GM12878 (cell line): ENCODE measurements around the gene NLN. TPM values are rescaled to one million over a fixed set of nuclear protein-coding genes. Genes with fewer than 3 reads are reported as not detected.

Experiments
- ATAC-seq: fragments of 200-7000 bp; cut with Tn5 transposase; 3 replicates; pipeline ENCODE4 v1.9.1; 2020; ENCODE audit warnings: mild to moderate bottlenecking, moderate library complexity
- BruUV-seq: library from RNA; stranded (reverse); fragments of 400-500 nt; replicated peaks from 2 replicates; lab custom pipeline; 2021; lab: Mats Ljungman, UMichigan
- CTCF ChIA-PET: fragments of 300-600 bp; sonication (Branson Sonifier 250); formaldehyde crosslinking; extraction: SDS; loops from one replicate; lab custom pipeline; 2021; ENCODE audit warnings: inconsistent platforms; lab: Yijun Ruan, JAX
- POLR2A ChIA-PET: fragments of 350-600 bp; formaldehyde crosslinking; extraction: SDS; loops from one replicate; lab custom pipeline; 2021; ENCODE audit warnings: inconsistent platforms; lab: Charles Lee
- RAD21 ChIA-PET: fragments of 300-600 bp; sonication (Branson Sonifier 250); formaldehyde crosslinking; loops from one replicate; lab custom pipeline; 2023; ENCODE audit warnings: antibody characterized with exemption; ENCODE audit not compliant: unreplicated experiment; lab: Charles Lee
- SMC1A ChIA-PET: fragments of 300-600 bp; sonication (Branson Sonifier 250); formaldehyde crosslinking; loops from one replicate; lab custom pipeline; 2023; ENCODE audit not compliant: unreplicated experiment, uncharacterized antibody; lab: Charles Lee
- DNase-seq: peaks from one replicate; pipeline ENCODE4 v3.0.0-alpha.2; 2011; ENCODE audit warnings: low read depth, low spot score
- FAIRE-seq: peaks from 3 replicates; lab custom pipeline; 2011; peaks lifted over from hg19 to GRCh38; lab: Jason Lieb, UNC
- H2AFZ ChIP-seq: 2 replicates; pipeline ENCODE4 v1.6.0; 2011; ENCODE audit warnings: low read depth, low read length, control low read depth; ENCODE audit not compliant: control insufficient read depth
- H3K27ac ChIP-seq: 2 replicates; pipeline ENCODE4 v1.5.1; 2011; ENCODE audit warnings: control low read depth; ENCODE audit not compliant: control insufficient read depth, insufficient read depth
- H3K27me3 ChIP-seq, 2 experiments: replicated peaks in 1 of 2; 2 replicates each; pipeline versions ENCODE4 v1.6.0 to v1.6.1; 2011; ENCODE audit warnings: low read length in 1 of 2; ENCODE audit not compliant: control insufficient read depth in 2 of 2, insufficient read depth in 2 of 2
- H3K36me3 ChIP-seq, 2 experiments: 2 replicates each; pipeline ENCODE4 v1.5.1; 2011; ENCODE audit warnings: low read length in 1 of 2; ENCODE audit not compliant: control insufficient read depth in 2 of 2, insufficient read depth in 2 of 2
- H3K4me1 ChIP-seq: 2 replicates; pipeline ENCODE4 v1.6.1; 2011; ENCODE audit warnings: mild to moderate bottlenecking, low read length, moderate library complexity, mixed read lengths; ENCODE audit not compliant: control insufficient read depth, insufficient read depth
- H3K4me2 ChIP-seq: 2 replicates; pipeline ENCODE4 v1.6.0; 2011; ENCODE audit warnings: control low read depth; ENCODE audit not compliant: control insufficient read depth, insufficient read depth
- H3K4me3 ChIP-seq: fragments of 200-600 bp; sonication (generic); 2 replicates; pipeline ENCODE4 v1.5.1; 2016
- H3K79me2 ChIP-seq: 2 replicates; pipeline ENCODE4 v1.6.0; 2011; ENCODE audit warnings: low read length; ENCODE audit not compliant: control insufficient read depth, insufficient read depth
- H3K9ac ChIP-seq: 2 replicates; pipeline ENCODE4 v1.8.0; 2011; ENCODE audit warnings: low read length, control low read depth, mixed read lengths; ENCODE audit not compliant: control insufficient read depth, insufficient read depth
- H3K9me3 ChIP-seq: replicated peaks from 3 replicates; pipeline ENCODE4 v1.5.1; 2011; ENCODE audit warnings: mild to moderate bottlenecking, low read length; ENCODE audit not compliant: control insufficient read depth, insufficient read depth
- H4K20me1 ChIP-seq: 2 replicates; pipeline ENCODE4 v1.6.0; 2011; ENCODE audit not compliant: control insufficient read depth, insufficient read depth
- ATF7 ChIP-seq: fragments of 450-650 bp; IDR thresholded peaks from 2 replicates; pipeline ENCODE4 v1.6.1; 2016; ENCODE audit warnings: low read depth, mild to moderate bottlenecking
- BHLHE40 ChIP-seq, 2 experiments: fragments of 450-650 bp in 1 of 2; IDR thresholded peaks; 2 replicates each; pipeline ENCODE4 v1.6.1; 2011 to 2017; ENCODE audit warnings: low read depth in 2 of 2, borderline replicate concordance in 1 of 2, improper control_type of control experiment in 1 of 2, low read length in 1 of 2, mild to moderate bottlenecking in 1 of 2
- CEBPB ChIP-seq, 2 experiments: fragments of 150-350 bp in 1 of 2; IDR thresholded peaks; 2 replicates each; pipeline ENCODE4 v1.6.1; 2012 to 2014; ENCODE audit warnings: low read depth in 2 of 2, low read length in 2 of 2, borderline replicate concordance in 1 of 2, inconsistent platforms in 1 of 2
- CHD4 ChIP-seq: fragments of 200-600 bp; sonication (generic); IDR thresholded peaks from 2 replicates; pipeline ENCODE4 v1.6.1; 2016; ENCODE audit warnings: mild to moderate bottlenecking
- EP300 ChIP-seq, 2 experiments: fragments of 150-350 bp in 1 of 2; IDR thresholded peaks; 2 replicates each; pipeline ENCODE4 v1.6.1; 2011 to 2012; ENCODE audit warnings: low read depth in 2 of 2, low read length in 2 of 2, borderline replicate concordance in 1 of 2, improper control_type of control experiment in 1 of 2, inconsistent platforms in 1 of 2; ENCODE audit not compliant: control insufficient read depth in 1 of 2
- EZH2 ChIP-seq: IDR thresholded peaks from 2 replicates; pipeline ENCODE4 v1.6.1; 2012; ENCODE audit warnings: low read depth, mild to moderate bottlenecking, control low read depth, inconsistent platforms, low read length, borderline replicate concordance; ENCODE audit not compliant: control insufficient read depth
- HDGF ChIP-seq: fragments of 450-650 bp; IDR thresholded peaks from 2 replicates; pipeline ENCODE4 v1.6.1; 2016; ENCODE audit warnings: antibody characterized with exemption
- MTA2 ChIP-seq: fragments of 450-650 bp; IDR thresholded peaks from 2 replicates; pipeline ENCODE4 v1.6.1; 2016; ENCODE audit warnings: low read depth, mild to moderate bottlenecking, moderate library complexity
- NR2F1 ChIP-seq: fragments of 450-650 bp; conservative IDR thresholded peaks from 2 replicates; pipeline ENCODE4 v1.6.1; 2017; ENCODE audit warnings: mild to moderate bottlenecking
- RB1 ChIP-seq: fragments of 450-650 bp; formaldehyde crosslinking; IDR thresholded peaks from 2 replicates; pipeline ENCODE4 v1.6.1; 2017; ENCODE audit warnings: mild to moderate bottlenecking, borderline replicate concordance
- RBBP5 ChIP-seq: fragments of 200-600 bp; sonication (generic); conservative IDR thresholded peaks from 2 replicates; pipeline ENCODE4 v1.6.1; 2016
- SPI1 ChIP-seq: IDR thresholded peaks from 2 replicates; pipeline ENCODE4 v1.6.1; 2011; ENCODE audit warnings: low read depth, mild to moderate bottlenecking, low read length, moderate library complexity, borderline replicate concordance; ENCODE audit not compliant: insufficient read depth
- ZNF24 ChIP-seq: fragments of 450-650 bp; IDR thresholded peaks from 2 replicates; pipeline ENCODE4 v1.6.1; 2017; ENCODE audit warnings: antibody characterized with exemption, mild to moderate bottlenecking
- WGBS: methylation state at CpG from one replicate; pipeline ENCODE4 v1.1.6; 2016; ENCODE audit warnings: low lambda C conversion rate; ENCODE audit not compliant: insufficient replicate concordance, insufficient coverage; ENCODE audit errors: missing lambda C conversion rate; 5-methylcytosine and 5-hydroxymethylcytosine counted together
- in situ Hi-C: fragments of 300-500 bp; cut with MboI; formaldehyde crosslinking; loops from 9 replicates; pipeline ENCODE4 v1.14.3; 2018; ENCODE audit warnings: mixed read lengths
- intact Hi-C: fragments of 100-400 bp; cut with micrococcal nuclease; formaldehyde crosslinking; loops from one replicate; pipeline ENCODE4 v1.14.2; 2022; ENCODE audit not compliant: unreplicated experiment
- polyA plus RNA-seq, 11 experiments: library from polyadenylated mRNA; depleted of rRNA in 4 of 11; unstranded in 6 of 11; stranded (reverse) in 5 of 11; fragments of >200 nt; fragmentation: Nextera tagmentation in 4 of 11; fragmentation: Illumina TruSeq in 1 of 11; extraction: Ambion mirVana in 4 of 11; extraction: Trizol in 1 of 11; gene quantifications; 1 replicate in 1 of 11; 2 replicates in 10 of 11; pipeline versions ENCODE4 v1.2.1 to v1.2.3, GENCODE V29; 2011 to 2016; ENCODE audit warnings: inconsistent platforms in 2 of 11, missing spikeins in 2 of 11, low read depth in 1 of 11
- total RNA-seq, 4 experiments: library from RNA; depleted of rRNA in 3 of 4; stranded (reverse); fragments of >200 nt in 3 of 4; fragmentation: Illumina TruSeq in 1 of 4; extraction: Trizol in 1 of 4; gene quantifications; 2 replicates each; pipeline versions ENCODE4 v1.2.1 to v1.2.3, GENCODE V29; 2013 to 2021
- TF ChIP-seq, protein P1 (sequence below): fragments of 450-650 bp; formaldehyde crosslinking; IDR thresholded peaks from 2 replicates; pipeline ENCODE4 v1.5.0; 2022; ENCODE audit warnings: mild to moderate bottlenecking, missing genetic modification characterization
- TF ChIP-seq, protein P2 (sequence below): fragments of 450-650 bp; IDR thresholded peaks from 2 replicates; pipeline ENCODE4 v1.6.1; 2016; ENCODE audit warnings: mild to moderate bottlenecking

NLN gene
- total and polyA plus RNA-seq, 10 of the 15 experiments (the other 5 are each of a cell fraction or from before 2014, with no cell fraction given), result 6.8 to 56.9 (median 33.3) TPM

DNA sequence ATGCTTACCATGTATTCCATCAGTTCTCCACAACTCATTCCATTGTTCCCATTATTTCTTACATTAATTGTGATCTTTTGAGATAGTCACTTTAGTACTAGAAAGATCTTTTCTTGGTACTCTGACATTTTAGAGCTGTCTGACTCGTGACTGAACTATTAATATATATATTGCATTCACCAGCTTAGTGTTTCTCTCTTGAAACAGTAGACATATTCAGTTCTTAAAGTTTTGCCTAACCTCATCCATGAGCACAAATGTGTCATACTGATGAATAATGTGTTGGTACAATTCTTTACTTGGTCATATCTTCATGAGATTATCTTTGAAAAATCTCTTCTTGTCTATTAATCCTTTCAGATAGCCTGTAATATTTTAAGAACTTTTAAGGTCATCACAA lies 74.3 kb downstream of the NLN start (continued):
- TF ChIP-seq, protein P1, sequence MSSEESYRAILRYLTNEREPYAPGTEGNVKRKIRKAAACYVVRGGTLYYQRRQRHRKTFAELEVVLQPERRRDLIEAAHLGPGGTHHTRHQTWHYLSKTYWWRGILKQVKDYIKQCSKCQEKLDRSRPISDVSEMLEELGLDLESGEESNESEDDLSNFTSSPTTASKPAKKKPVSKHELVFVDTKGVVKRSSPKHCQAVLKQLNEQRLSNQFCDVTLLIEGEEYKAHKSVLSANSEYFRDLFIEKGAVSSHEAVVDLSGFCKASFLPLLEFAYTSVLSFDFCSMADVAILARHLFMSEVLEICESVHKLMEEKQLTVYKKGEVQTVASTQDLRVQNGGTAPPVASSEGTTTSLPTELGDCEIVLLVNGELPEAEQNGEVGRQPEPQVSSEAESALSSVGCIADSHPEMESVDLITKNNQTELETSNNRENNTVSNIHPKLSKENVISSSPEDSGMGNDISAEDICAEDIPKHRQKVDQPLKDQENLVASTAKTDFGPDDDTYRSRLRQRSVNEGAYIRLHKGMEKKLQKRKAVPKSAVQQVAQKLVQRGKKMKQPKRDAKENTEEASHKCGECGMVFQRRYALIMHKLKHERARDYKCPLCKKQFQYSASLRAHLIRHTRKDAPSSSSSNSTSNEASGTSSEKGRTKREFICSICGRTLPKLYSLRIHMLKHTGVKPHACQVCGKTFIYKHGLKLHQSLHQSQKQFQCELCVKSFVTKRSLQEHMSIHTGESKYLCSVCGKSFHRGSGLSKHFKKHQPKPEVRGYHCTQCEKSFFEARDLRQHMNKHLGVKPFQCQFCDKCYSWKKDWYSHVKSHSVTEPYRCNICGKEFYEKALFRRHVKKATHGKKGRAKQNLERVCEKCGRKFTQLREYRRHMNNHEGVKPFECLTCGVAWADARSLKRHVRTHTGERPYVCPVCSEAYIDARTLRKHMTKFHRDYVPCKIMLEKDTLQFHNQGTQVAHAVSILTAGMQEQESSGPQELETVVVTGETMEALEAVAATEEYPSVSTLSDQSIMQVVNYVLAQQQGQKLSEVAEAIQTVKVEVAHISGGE (CRISPR knock-in tag), result no peak
- TF ChIP-seq RB1, result no peak
- no peak for TF ChIP-seq RBBP5
- no peak for TF ChIP-seq CHD4
- no peak for TF ChIP-seq EZH2
- TF ChIP-seq, all 136 proteins: peak for 0

DNA sequence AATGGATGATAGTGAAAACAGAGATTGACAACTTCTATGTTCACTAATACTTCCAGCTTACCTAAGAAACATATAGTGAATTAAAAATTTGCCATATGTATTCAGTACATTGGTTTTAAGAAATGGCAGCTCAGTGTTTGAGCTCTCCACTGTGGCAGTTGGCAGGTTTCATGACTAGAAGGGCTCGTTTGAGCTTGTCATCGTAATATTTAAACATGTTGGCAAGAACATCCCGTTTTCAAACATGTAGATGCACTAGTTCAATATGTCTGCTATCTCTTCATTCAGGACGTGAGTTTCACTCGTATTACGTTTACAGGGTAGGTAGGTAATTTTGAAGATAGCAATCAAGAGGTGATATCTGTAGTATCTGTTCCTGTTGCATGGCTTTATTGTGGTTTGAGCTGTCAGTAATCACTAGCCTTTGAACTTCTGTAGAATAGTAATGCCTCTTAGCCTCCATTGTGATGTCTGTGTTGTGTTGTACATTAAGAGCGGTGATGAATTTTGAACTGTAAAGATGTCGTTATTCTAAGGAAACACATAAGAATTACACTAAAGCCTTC lies 74.8 kb downstream of the NLN start:
- Histone ChIP-seq H3K9ac (no peak overlapping the region), H3K9me3 (no peaks in the 10 kb centered on the region; the same call in 2 of the 3 replicates), H3K36me3 (no peaks in the 10 kb centered on the region), H3K4me1 (no peaks in the 10 kb centered on the region), H3K27ac (no peak overlapping the region), H2AFZ (no peak overlapping the region), H3K4me3 (no peak overlapping the region), H4K20me1 (no peaks in the 10 kb centered on the region), H3K4me2 (no peak overlapping the region), H3K27me3 (no peaks in the 10 kb centered on the region), H3K79me2 (no peaks in the 10 kb centered on the region)
- WGBS, result 91% methylated on average over 8 of the region's 8 CpGs
- ChIA-PET POLR2A (interaction anchor here (0.6 kb wide), 1 partner anchor 946 kb away, joined by 3 read pairs; no protein-coding TSS in a partner anchor), RAD21 (interaction anchor here (1.1 kb wide), 1 partner anchor 29 kb away, joined by 4 read pairs; no protein-coding TSS in a partner anchor), CTCF (interaction anchor here (0.7 kb wide), 2 partner anchors 16 to 26 kb away, joined by 3 to 4 read pairs; no protein-coding TSS in a partner anchor), SMC1A (interaction anchor here (0.6 to 1.3 kb wide), 7 partner anchors 9 to 395 kb away, joined by 3 to 7 read pairs (median 3); no protein-coding TSS in a partner anchor)
- BruUV-seq, result no TSS peak
- peak; percentile 77 for ATAC-seq
- in situ Hi-C loops (no loop called here), intact Hi-C loops (no loop called here)
- no peak for DNase-seq
- FAIRE-seq, result no peak
- peak in 1 of 2 experiments; percentile 18; a peak in 1 of 4 replicates for TF ChIP-seq BHLHE40 (IDR thresholded peaks at IDR 0.05; ENCODE audit: borderline replicate concordance in 1 of 2, low read depth in 2 of 2, low read length in 1 of 2)
- peak; percentile 78 for TF ChIP-seq MTA2
- TF ChIP-seq NR2F1, result peak; percentile 68; the same call in 1 of the 2 replicates
- TF ChIP-seq CEBPB (IDR thresholded peaks at IDR 0.05; ENCODE audit: borderline replicate concordance in 1 of 2, low read depth in 2 of 2, low read length in 2 of 2), result no peak
- TF ChIP-seq SPI1, result peak; percentile 63
- peak; percentile 83; the same call in 1 of the 2 replicates for TF ChIP-seq ZNF24
- peak in 1 of 2 experiments; percentile 55; a peak in 1 of 4 replicates for TF ChIP-seq EP300 (IDR thresholded peaks at IDR 0.05; ENCODE audit: borderline replicate concordance in 1 of 2, control insufficient read depth in 1 of 2, low read depth in 2 of 2, low read length in 2 of 2)
- TF ChIP-seq ATF7, result peak; percentile 44; the same call in 1 of the 2 replicates
- TF ChIP-seq, protein P2, sequence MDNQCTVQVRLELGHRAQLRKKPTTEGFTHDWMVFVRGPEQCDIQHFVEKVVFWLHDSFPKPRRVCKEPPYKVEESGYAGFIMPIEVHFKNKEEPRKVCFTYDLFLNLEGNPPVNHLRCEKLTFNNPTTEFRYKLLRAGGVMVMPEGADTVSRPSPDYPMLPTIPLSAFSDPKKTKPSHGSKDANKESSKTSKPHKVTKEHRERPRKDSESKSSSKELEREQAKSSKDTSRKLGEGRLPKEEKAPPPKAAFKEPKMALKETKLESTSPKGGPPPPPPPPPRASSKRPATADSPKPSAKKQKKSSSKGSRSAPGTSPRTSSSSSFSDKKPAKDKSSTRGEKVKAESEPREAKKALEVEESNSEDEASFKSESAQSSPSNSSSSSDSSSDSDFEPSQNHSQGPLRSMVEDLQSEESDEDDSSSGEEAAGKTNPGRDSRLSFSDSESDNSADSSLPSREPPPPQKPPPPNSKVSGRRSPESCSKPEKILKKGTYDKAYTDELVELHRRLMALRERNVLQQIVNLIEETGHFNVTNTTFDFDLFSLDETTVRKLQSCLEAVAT, result peak; percentile 85
- TF ChIP-seq HDGF, result no peak
